Gastrocnemius medialis (tissue), 4 donors: Measurements from ENCODE around the gene COL1A2.

Experiments
- CTCF ChIP-seq, 5 experiments: fragments of 450-650 bp in 3 of 5; fragments of 200-600 bp in 2 of 5; sonication (generic) in 2 of 5; IDR thresholded peaks in 4 of 5; conservative IDR thresholded peaks in 1 of 5; 1 replicate in 4 of 5; 2 replicates in 1 of 5; pipeline ENCODE4 v1.5.1; 2016 to 2019; ENCODE audit warnings: antibody characterized with exemption in 5 of 5, mild to moderate bottlenecking in 3 of 5, moderate library complexity in 3 of 5
- POLR2A ChIP-seq, 2 donors: fragments of 450-650 bp; IDR thresholded peaks; one replicate each; pipeline ENCODE4 v1.6.1; 2017; ENCODE audit warnings: antibody characterized with exemption in 2 of 2, mild to moderate bottlenecking in 2 of 2, moderate library complexity in 2 of 2

GRCh38 chr7:94434042-94434441, 39.3 kb downstream of the COL1A2 start:
- TF ChIP-seq POLR2A (IDR thresholded peaks at IDR 0.05) (no peak), CTCF (IDR thresholded peaks at IDR 0.05 in 4 of 5, conservative IDR thresholded peaks at IDR 0.05 in 1 of 5) (no peak)
